ENCODE measurements around the gene NUMBL.

The NUMBL gene

GRCh38 chr19:40689339-40690049 lies 957 bp downstream of the NUMBL start:
- TF ChIP-seq ZNF274 (IDR thresholded peaks at IDR 0.05; ENCODE audit: low read depth, low read length), result no peak
- peak overlapping the region; percentile 55; the same call in 1 of the 2 replicates for H3K4me3 ChIP-seq (ENCODE audit: low read length)

- no peak overlapping the region for H3K4me3 ChIP-seq (ENCODE audit: low read length)
- TF ChIP-seq ZNF274 (IDR thresholded peaks at IDR 0.05; ENCODE audit: low read depth, low read length), result no peak
Observed at GRCh38 chr19:40688987-40689338, 1.5 kb downstream of the NUMBL start.

- no peak for TF ChIP-seq ZNF274 (IDR thresholded peaks at IDR 0.05; ENCODE audit: low read depth, low read length)
- no peak overlapping the region for H3K4me3 ChIP-seq (ENCODE audit: low read length)
Observed at GRCh38 chr19:40688309-40688708, 2.1 kb downstream of the NUMBL start.

GRCh38 chr19:40687525-40688016 lies 2.9 kb downstream of the NUMBL start:
- H3K4me3 ChIP-seq (ENCODE audit: low read length), result no peak overlapping the region

GRCh38 chr19:40686882-40687524 lies 3.4 kb downstream of the NUMBL start:
- H3K4me3 ChIP-seq (ENCODE audit: low read length), result no peak overlapping the region
- no peak for TF ChIP-seq ZNF274 (IDR thresholded peaks at IDR 0.05; ENCODE audit: low read depth, low read length)

More at GRCh38 chr19:40687525-40688016, 2.9 kb downstream of the NUMBL start:
- TF ChIP-seq ZNF274 (IDR thresholded peaks at IDR 0.05; ENCODE audit: low read depth, low read length), result no peak

- no peak overlapping the region for H3K4me3 ChIP-seq (ENCODE audit: low read length)
- no peak for TF ChIP-seq ZNF274 (IDR thresholded peaks at IDR 0.05; ENCODE audit: low read depth, low read length)
Observed at GRCh38 chr19:40685563-40685962, 4.9 kb downstream of the NUMBL start.

- H3K4me3 ChIP-seq (ENCODE audit: low read length), result no peak overlapping the region
- no peak for TF ChIP-seq ZNF274 (IDR thresholded peaks at IDR 0.05; ENCODE audit: low read depth, low read length)
Observed at GRCh38 chr19:40685016-40685526, 5.4 kb downstream of the NUMBL start.

- no peak overlapping the region for H3K4me3 ChIP-seq (ENCODE audit: low read length)
- no peak for TF ChIP-seq ZNF274 (IDR thresholded peaks at IDR 0.05; ENCODE audit: low read depth, low read length)
Observed at GRCh38 chr19:40684280-40684679, 6.2 kb downstream of the NUMBL start.

GRCh38 chr19:40683437-40683836 lies 7.0 kb downstream of the NUMBL start:
- no peak for TF ChIP-seq ZNF274 (IDR thresholded peaks at IDR 0.05; ENCODE audit: low read depth, low read length)
- H3K4me3 ChIP-seq (ENCODE audit: low read length), result no peak overlapping the region

- H3K4me3 ChIP-seq (ENCODE audit: low read length), result no peak overlapping the region
- no peak for TF ChIP-seq ZNF274 (IDR thresholded peaks at IDR 0.05; ENCODE audit: low read depth, low read length)
Observed at GRCh38 chr19:40682431-40682964, 8.0 kb downstream of the NUMBL start.

- no peak overlapping the region for H3K4me3 ChIP-seq (ENCODE audit: low read length)
- TF ChIP-seq ZNF274 (IDR thresholded peaks at IDR 0.05; ENCODE audit: low read depth, low read length), result no peak
Observed at GRCh38 chr19:40681039-40681438, 9.4 kb downstream of the NUMBL start.

- no peak for TF ChIP-seq ZNF274 (IDR thresholded peaks at IDR 0.05; ENCODE audit: low read depth, low read length)
- H3K4me3 ChIP-seq (ENCODE audit: low read length), result no peak overlapping the region
Observed at GRCh38 chr19:40677156-40677555, 13.3 kb downstream of the NUMBL start.

GRCh38 chr19:40674291-40674690 lies 16.2 kb downstream of the NUMBL start:
- TF ChIP-seq ZNF274 (IDR thresholded peaks at IDR 0.05; ENCODE audit: low read depth, low read length), result no peak
- H3K4me3 ChIP-seq (ENCODE audit: low read length), result no peak overlapping the region

GRCh38 chr19:40673397-40673796 lies 17.1 kb downstream of the NUMBL start:
- no peak overlapping the region for H3K4me3 ChIP-seq (ENCODE audit: low read length)
- TF ChIP-seq ZNF274 (IDR thresholded peaks at IDR 0.05; ENCODE audit: low read depth, low read length), result no peak

All from GM08714 (cell line).